ENCODE measurements around the gene CNOT6L. TPM values are rescaled to one million over a fixed set of nuclear protein-coding genes. Genes with fewer than 3 reads are reported as not detected.

The CNOT6L gene
- total RNA-seq, 4 donors from 2014 or later = 10.0 to 21.1 (median 13.1) TPM

GRCh38 chr4:77776182-77777134 is 42.7 kb downstream of the CNOT6L start:
- DNase-seq (no peak), ATAC-seq (peak; percentile 61 to 73)
- Histone ChIP-seq H3K36me3 (peaks cover 0 to 17% of the 10 kb centered on the region in 2 donors), H3K9me3 (no peaks in the 10 kb centered on the region), H3K4me1 (peaks cover 25 to 30% of the 10 kb centered on the region in 2 donors), H3K27me3 (no peaks in the 10 kb centered on the region), H3K4me3 (peak overlapping the region in 3 of 4 donors; percentile 1 to 32 (median 4)), H3K27ac (peak overlapping the region; percentile 61 to 69 (median 67))
- TF ChIP-seq POLR2A (IDR thresholded peaks at IDR 0.05) = no peak
- TF ChIP-seq CTCF (IDR thresholded peaks at IDR 0.05 in 4 of 5, conservative IDR thresholded peaks at IDR 0.05 in 1 of 5) = no peak
- intact Hi-C loops (cut with DNase I; ENCODE audit: low total_unique reads) = loop anchor here (2.0 kb wide), 1 partner anchor 42 kb away; the partner anchor contains the start of gene CNOT6L
- in situ Hi-C loops (cut with MboI; ENCODE audit: low sequenced_read_pairs in 4 of 4) = no loop called here

GRCh38 chr4:77773101-77773500 is 46.1 kb downstream of the CNOT6L start:
- peaks cover 0 to 17% of the 10 kb centered on the region in 2 donors for H3K36me3 ChIP-seq
- H3K9me3 ChIP-seq = no peaks in the 10 kb centered on the region
- no peak for DNase-seq
- in situ Hi-C loops (cut with MboI; ENCODE audit: low sequenced_read_pairs in 4 of 4) (no loop called here), intact Hi-C loops (cut with DNase I; ENCODE audit: low total_unique reads) (no loop called here)
- no peak overlapping the region for H3K4me3 ChIP-seq
- H3K4me1 ChIP-seq = peaks cover 20 to 30% of the 10 kb centered on the region in 2 donors
- no peak for TF ChIP-seq CTCF (IDR thresholded peaks at IDR 0.05 in 4 of 5, conservative IDR thresholded peaks at IDR 0.05 in 1 of 5)
- TF ChIP-seq POLR2A (IDR thresholded peaks at IDR 0.05) = no peak
- no peak overlapping the region for H3K27ac ChIP-seq
- H3K27me3 ChIP-seq = no peaks in the 10 kb centered on the region
- ATAC-seq = no peak

GRCh38 chr4:77771566-77771965 is 47.6 kb downstream of the CNOT6L start:
- in situ Hi-C loops (cut with MboI; ENCODE audit: low sequenced_read_pairs in 4 of 4) = no loop called here
- H3K27me3 ChIP-seq = no peaks in the 10 kb centered on the region
- peaks cover 5 to 15% of the 10 kb centered on the region in 2 donors for H3K4me1 ChIP-seq
- DNase-seq (no peak), ATAC-seq (no peak)
- no peaks in the 10 kb centered on the region for H3K9me3 ChIP-seq
- TF ChIP-seq POLR2A (IDR thresholded peaks at IDR 0.05) (no peak), CTCF (IDR thresholded peaks at IDR 0.05 in 4 of 5, conservative IDR thresholded peaks at IDR 0.05 in 1 of 5) (no peak)
- intact Hi-C loops (cut with DNase I; ENCODE audit: low total_unique reads) = no loop called here
- H3K36me3 ChIP-seq = peaks cover 0 to 17% of the 10 kb centered on the region in 2 donors
- no peak overlapping the region for H3K4me3 ChIP-seq
- H3K27ac ChIP-seq = no peak overlapping the region

GRCh38 chr4:77765720-77766119 is 53.4 kb downstream of the CNOT6L start:
- Histone ChIP-seq H3K4me1 (peaks cover 0 to 7% of the 10 kb centered on the region in 2 donors), H3K36me3 (peaks cover 0 to 9% of the 10 kb centered on the region in 2 donors), H3K27ac (no peak overlapping the region), H3K9me3 (no peaks in the 10 kb centered on the region), H3K27me3 (no peaks in the 10 kb centered on the region), H3K4me3 (no peak overlapping the region)
- DNase-seq (no peak), ATAC-seq (no peak)
- TF ChIP-seq CTCF (IDR thresholded peaks at IDR 0.05 in 4 of 5, conservative IDR thresholded peaks at IDR 0.05 in 1 of 5) = no peak
- no peak for TF ChIP-seq POLR2A (IDR thresholded peaks at IDR 0.05)
- in situ Hi-C loops (cut with MboI; ENCODE audit: low sequenced_read_pairs in 4 of 4) (no loop called here), intact Hi-C loops (cut with DNase I; ENCODE audit: low total_unique reads) (no loop called here)
